Measurements from ENCODE around the gene CCNY.

CCNY gene

DNA sequence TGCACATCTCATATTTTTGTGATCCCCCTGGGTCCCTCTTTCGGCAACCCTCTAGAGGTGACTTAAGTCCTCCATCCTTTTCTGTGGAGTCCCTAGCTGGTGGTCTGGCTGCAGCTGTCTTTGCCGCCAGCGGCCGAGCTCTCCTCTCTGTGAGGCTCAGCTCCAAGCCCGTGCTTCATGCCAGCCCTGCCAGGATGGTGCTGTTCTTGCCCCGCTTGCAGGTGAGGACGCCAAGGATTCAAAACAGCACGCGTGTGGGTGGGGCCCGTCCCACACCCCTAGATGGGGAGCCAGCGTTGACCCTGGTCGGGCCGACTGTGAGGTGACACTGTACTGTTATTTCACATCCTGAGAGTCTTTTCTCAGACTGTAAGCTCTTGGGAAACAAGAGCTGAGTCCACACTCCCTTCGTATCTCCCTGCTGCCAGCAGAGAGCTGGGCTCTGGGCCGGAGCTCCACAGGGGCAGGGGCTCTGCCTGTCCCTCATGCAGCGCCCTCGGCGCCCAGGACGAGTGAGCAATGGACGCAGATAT is 232.2 kb downstream of the CCNY start:
- no peak for DNase-seq

DNA sequence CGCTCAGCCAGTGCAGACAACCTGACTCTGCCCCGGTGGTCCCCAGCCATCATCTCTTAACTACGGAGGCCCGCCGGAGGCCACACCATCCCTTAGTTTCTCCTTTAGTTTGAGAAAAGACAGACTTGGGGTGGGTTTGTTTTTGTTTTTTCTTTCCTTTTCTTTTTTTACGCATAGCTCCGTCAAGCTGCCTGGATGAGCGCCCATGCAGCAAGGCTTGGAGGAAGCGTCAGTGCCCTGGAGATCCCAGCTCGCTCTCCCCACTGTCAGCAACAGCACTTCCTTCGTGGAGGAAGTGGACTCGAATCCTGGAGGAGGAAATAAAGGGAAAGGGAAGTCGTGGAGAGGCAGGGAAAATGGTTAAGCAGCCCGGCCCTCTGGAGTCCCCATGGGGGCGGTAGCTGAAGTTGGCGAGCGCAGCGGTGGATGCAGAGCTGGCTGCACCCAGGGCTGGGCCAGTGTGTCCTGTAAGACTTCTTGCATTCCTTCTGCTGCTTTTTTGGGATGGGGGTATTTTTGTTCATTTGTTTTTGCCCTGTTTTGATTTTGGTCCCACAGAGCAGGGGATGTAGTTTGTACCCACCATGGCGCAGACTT is 232.9 kb downstream of the CCNY start:
- DNase-seq: no peak

DNA sequence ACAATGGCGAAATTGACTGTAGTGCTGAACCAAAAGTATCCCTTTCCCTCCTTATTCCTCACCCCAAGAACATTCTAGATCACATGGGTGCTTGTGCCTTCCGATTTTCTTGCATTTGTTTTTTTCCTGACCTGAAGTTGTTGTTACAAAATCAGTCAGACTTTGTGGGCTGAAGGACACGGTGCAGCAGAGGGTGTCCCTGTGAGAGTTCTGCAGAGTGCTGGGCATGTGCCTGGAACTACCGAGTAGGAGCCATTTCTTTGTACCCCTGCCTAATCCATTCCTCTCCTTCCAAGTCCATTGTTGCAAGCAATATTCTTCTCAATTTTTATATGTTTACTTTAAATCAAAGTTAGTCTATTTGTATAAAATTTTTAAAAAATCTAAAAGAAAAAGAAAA is 233.5 kb downstream of the CCNY start:
- no peak for DNase-seq

DNA sequence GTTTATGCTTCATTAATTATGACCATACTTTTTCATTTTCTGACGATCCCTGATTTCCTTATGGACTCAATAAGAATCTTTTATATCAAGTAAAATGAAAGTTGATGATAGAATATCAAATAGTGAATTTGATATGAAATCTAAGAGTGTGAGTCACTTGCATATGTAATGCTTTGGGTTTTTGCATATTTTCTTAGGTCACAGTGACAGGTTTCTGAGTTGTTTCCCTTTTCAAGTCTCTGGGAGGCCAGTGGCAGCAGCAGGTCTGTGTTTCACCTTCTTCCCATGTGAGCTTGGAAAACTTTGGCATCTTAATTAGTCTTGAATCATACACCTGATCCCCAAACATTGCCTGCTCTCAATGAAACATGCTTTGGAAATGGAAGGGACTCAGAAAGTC is 234.1 kb downstream of the CCNY start:
- no peak for DNase-seq

DNA sequence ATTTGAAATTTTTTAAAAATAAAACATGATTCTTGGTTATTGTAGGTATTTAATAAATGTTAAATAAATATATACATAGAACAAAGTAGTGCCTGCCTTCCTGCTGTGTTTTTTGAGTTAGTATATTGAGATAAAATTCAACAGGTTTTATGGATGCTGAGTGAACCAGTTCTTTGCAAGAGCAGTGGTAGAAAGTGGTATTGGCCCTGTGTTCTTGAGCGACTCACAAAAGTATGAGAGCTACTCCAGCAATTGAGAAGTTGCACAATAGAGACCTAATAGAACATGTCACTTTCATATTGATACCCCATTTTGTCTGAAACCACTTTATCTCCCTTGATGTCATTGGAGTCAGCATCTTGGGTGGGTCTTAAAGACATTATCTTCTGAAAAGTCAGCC is 236.3 kb downstream of the CCNY start:
- no peak for DNase-seq

DNA sequence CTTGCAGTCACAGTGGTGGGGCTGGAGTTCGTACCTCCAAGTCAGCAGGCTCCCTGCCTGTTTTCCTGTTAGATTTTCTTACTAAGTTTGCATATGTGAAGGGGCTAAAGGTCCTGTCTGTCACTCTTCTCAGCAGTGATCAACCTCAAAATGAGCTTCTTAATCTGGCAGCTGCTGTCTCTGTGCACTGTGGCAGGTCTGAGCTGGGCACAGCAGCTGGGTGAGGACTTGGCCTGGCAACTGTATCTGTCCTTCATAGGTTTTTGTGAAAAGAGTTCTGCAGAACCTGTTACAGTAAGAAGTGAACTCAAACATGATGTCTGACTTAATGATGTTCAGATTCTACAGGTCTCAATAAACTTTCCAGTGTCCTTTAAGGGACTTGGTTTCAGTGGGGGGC is 237.5 kb downstream of the CCNY start:
- no peak for DNase-seq

DNA sequence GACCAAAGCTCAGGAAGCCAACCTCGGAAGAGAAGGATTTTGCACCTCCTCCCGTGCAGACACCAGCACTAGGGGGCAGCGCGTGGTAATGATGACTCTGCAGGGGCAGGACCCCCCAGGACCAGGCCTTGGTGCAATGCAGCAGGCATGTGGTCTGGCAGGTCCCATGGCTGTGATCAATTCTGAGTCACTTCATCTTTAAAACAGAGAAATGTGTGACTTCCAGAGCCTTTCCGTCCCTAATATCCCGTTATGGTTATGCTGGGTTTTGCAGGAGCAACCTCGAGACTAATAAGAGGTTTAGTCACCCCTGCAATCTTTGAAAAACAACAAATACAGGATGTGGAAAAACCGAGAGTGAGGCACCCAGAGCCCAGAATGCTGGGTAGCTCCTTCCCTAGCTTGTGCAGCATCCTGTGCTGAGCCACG is 238.6 kb downstream of the CCNY start:
- no peak for DNase-seq

DNA sequence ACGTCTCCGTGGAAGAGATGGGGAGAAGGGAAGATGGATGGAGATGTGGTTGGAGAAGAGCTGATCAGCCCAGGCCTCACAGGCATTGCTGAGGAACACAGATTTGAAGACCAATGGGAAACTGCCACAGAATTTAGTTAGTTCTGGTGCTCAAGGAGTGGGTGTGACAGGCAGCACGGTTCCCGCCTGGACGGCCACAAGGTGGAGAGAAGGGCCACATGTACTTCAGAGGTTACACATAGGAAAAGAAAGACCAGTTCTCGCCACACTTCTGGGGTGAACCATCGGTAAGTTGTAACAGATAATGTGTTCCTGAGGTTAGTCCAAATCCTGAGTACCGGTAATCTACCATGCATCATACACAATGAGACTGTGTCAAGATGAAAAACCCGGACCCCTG is 239.3 kb downstream of the CCNY start:
- no peak for DNase-seq

DNA sequence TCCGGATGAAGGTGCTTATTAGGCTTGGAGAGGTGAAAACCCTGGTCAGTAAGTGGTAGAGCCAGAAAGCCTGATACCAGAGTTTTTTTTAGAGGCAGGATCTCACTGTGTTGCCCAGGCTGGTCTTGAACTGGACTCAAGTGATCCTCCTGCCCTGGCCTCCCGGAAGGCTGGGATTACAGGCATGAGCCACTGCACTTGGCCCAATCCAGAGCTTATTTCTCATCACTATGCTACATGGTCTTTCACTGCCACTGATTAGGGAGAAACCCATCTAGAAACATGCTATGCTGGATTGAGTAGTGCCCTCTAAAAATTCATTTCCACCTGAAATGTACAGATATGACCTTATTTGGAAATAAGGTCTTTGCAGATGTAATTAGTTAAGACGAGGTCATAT is 240.4 kb downstream of the CCNY start:
- no peak for DNase-seq

DNA sequence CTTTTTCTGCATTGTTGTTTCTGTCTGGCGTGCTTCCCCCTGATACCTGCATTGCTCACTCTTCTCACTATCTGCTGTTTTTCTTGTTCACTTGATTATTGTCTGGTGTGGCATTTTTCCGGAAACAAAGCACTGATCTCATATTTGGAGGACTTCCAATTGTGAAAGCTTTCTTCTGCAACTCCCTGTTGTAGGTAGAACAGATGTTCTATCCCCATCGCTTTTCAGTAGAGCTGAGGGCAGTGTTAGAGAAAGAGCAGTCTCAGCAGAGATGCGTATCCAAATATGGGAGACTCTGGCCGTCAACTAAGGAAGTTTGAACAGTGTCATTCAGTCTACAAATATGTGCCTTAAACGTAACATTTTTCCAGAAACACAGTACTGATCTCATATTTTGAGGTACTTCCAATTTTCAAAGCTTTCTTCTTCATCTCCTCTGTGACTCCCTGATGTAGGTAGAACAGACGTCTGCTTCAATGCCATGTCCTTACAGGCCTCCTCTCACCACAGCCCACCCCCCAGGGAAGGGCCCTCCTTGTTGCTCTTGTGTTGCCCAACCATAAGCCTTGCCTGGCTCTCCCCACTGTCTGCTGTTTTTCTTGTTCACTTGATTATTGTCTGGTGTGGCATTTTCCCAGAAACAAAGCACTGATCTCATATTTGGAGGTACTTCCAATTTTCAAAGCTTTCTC is 241.8 kb downstream of the CCNY start:
- no peak for DNase-seq

DNA sequence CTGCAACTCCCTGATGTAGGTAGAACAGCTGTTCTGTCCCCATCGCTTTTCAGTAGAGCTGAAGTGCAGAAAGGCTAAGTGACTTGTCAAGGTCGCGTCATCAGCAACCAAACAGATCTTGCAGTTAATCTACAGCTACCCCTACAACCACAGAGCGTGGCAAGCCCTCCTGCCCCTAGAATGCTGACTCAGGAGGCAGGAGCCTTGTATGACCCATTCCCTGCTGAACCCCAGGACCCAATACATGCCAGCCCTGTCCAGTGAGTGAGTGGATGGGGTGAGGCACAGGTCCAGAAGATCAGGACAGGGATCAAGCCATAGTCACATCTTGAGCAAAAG is 242.3 kb downstream of the CCNY start:
- DNase-seq: no peak

DNA sequence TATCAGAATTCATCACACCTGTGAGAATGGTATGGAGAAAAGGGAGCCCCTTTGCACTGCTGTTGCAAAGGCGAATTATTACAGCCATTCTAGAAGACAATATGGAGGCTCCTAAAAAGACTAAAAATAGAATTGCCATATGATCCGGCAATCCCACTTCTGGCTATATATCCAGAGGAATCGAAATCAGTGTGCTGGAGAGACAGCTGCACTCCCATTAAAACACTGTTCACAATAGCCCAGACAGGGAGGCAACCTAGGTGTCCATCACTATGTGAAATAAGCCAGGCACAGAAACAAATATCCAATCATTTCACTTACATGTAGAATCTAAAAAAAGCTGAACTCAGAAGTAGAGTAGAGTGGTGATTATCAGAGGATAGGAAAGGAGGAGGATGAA is 242.8 kb downstream of the CCNY start:
- DNase-seq: no peak

DNA sequence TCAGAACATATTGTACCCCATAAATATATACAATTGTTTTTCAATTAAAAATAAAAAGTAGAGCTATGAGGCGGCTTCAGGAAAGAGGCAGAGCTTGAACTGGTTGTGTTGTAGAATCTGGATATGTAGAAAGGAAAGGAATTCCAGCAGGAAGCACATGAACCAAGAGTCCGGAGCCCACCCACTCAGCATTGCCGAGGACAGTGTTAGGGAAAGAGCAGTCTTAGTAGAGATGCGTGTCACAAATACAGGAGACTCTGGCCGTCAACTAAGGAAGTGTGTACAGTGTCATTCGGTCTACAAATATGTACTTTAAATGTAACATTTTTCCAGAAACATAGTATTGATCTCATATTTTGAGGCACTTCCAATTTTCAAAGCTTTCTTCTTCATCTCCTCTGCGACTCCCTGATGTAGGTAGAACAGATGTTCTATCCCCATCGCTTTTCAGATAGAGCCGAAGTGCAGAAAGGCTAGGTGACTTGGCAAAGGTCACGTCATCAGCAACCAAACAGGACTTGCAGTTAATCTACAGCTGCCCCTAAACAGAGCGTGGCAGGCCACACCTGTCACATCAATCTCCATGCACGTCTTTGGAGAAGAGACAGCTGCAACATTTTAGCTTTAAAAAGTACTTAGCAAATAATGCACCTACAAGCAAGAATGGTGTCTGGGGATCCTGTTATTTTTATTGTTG is 243.6 kb downstream of the CCNY start:
- DNase-seq: no peak

DNA sequence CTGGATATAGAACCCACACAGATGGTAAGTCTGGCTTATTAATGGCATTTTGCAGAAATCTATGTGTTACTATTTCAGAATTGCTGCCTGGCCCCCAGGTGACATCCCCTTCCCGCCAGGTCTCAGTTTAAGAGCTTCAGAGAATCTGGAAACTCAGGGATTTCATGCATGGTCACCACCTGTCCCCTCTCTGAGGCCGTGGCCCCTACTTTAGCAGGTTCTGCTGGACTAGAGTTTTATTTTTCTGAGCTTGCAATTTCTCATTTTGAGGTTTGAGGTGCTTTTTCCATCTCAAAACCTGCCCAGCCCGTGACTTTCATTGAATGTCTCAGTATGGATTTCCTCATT is 244.1 kb downstream of the CCNY start:
- DNase-seq: no peak

DNA sequence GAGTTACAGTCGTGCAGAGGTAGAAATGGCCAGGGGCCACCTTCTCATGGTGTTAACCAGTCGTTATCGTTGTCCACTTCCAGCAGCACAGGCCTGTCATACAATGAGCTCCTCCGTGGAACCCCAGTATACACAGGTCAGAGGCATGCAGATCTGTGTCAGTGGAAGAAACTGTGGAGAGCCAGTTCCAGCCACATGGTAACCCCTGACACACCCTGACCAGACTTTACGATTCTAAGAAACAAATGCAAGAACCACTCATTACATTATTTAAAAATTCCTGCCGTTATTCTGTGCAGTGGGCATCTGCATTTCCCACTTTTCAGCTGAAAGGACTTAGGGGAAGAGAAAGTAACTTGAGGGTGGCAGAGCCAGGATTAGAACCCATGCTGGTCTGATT is 245.3 kb downstream of the CCNY start:
- DNase-seq: no peak

DNA sequence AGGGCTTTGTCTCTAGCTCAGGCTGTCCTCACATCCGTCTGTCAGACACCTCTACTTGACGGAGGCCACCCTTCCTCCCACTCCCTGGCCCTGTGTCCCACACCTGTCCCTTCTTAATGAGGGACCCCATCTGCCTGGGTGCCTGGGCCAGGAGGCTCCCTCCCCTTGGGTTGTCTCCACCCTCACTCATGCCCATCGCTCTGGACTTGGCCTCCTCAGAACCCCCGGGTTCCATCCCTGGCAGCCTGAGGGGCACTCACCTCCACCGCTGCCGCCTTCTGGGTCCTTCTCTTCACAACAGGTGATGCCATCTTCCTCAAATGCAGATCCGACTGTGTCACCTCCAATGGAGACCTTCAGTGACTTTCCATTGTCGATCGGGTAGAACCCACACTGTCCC is 248.6 kb downstream of the CCNY start:
- DNase-seq: no peak

DNA sequence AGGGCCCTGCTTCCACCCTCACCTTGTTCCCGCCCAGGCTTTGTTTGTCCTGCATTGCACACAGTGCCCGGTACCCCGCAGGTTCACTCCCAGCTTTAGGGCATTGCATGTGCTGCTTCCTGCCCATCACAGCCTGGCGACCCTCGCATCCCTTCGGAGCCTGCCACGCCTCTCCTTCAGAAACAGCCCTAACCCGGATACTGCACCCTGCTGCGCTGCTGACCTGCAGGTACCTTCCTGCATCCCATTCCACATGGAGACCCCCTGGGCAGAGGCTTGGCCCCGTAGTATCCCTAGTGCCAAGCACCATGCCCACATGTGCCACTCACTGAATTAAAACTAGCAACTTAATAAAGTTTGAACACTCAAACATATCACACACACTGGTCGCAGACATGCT is 249.0 kb downstream of the CCNY start:
- DNase-seq: no peak

DNA sequence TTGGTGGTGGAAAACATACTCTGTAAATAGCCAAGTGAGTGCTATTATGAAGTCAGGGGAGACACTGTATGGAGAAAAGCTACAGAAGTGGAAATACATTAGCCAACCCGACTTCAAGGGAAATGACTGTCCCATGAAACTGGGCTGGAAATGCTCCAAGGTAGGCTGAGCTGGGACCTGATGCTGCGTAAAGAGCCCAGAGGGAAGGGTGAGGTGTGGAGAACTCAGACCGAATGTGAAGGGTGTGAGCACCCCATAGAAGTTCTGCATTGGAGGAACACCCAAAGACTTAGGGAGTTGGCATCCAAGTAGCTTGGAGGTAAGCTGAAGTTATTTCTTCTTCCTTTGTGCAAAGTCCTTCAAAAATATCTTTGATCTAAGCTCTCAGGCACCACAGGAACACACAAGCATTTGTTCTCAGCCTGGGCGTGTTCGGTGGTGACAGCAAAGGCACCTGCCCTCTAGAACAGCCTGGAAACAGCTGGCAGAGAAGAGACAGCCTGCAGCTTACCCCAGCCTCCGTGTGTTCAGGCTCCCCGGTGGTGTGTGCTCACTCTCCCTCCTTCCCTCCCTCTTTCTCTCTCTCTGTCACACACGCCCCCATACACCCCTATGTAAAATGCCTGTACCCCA is 249.7 kb downstream of the CCNY start:
- no peak for DNase-seq

DNA sequence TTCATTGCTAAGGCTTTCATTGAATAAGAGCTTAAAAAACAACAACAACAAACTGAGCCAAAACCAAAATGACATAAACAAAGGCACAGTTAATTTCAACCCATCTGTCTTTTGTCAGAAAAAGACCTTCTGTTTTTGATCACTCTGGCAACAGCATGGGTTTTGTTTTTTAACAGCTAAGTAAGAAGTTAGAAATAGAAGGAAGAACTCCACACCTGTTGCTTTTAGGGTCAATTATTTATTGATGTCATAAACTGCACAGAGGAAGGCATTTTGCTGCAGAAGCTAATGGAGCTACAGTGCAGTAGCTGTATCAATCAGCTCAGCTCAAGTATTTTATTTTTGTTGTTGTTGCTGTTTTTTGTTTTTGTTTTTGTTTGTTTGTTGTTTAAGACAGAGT is 252.5 kb downstream of the CCNY start:
- no peak for DNase-seq

DNA sequence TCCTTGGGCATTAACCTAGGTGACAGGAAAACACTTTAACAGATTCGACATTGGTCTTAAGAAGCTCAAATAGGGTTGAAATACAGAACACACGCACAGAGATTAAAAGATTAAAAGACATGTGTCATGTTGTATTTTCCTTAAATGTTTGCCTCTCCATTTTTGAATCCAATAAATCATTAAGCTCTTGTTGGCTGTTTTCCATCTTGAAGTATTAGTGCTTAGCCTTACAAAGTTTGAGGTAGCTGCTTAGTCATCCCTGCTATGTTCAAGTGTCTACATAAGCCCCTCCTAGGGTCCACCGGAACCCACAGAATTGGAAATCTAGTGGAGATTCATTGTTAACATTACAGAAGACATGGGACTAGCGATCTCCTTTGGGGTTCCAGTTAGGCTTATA is 256.1 kb downstream of the CCNY start:
- DNase-seq: no peak

DNA sequence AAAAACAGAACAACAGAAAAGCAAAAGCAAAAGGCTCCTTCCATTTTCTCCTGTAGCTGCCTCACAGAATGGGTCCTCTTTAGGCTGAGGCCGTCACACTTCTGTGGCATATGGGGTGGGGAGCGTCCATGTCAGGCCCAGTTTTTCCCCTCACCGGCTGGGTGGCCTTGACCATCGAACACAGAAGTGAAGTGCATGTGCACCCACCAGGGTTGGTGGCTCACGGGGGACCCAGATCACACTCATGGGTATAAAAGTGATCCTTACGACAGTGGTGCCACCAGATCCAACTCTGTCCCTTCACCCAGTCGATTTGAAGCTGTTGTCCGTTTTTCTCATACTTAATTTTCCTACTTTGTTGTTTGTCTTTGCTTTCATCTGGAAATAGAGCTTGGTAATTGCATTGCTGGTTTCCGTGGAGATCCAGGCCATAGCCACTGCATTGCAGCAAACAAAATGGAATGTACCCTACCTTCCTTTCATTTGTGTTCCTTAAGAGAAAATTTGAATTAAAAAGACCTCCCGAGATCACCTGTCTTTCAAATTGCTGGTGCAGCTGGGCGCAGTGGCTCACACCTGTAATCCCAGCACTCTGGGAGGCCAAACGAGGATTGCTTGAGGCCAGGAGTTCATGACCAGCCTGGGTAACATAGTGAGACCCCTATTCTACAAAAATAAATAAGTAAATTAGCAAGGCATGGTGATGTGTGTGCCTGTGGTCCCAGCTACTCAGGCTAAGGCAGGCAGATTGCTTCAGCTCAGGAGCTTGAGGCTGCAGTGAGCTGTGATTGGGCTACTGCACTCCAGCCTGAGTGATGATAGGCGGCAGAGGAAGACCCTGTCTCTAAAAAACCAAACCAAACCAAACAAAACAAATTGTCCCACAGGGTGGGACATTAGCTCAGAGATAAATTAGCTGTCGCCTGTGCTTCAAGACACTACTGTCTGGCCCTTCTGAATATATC is 258.1 kb downstream of the CCNY start:
- DNase-seq: no peak

DNA sequence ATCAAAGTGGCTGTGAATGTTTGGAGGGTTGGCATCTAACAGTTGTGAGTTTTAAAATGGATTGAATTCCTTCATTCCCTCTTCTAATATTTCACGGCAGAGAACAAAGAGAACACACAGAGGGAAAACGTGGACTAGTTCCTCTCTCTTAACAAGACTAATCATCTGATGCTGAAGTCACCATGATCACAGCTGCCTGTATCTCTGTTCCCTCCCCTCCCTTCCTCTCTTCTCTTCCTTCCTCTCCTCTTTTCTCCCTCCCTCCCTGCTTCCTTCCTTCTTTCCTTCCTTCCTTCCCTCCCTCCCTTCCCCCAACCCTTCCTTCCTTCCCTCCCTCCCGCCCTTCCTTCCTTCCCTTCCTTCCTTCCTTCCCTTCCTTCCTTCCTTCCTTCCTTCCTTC is 258.8 kb downstream of the CCNY start:
- DNase-seq: no peak

DNA sequence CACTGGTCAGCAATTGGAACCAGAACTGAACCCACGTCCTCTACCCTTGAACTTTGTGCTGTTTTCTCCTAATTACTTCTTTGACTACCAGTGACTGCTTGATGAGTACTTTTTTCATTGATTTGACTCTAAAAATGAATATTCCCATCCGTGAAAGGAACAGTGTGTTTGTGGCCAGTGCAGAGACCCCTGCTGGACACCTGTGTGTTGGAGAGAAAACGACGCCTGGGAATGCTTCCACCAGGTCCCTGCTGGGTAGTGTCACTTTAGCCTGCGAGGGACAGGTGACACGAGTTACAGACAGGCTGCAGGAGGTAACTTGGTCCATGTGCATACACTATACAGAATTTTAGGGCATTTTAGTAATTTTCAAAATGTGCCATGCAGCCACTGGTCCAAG is 262.1 kb downstream of the CCNY start:
- no peak for DNase-seq
